ENCODE measurements around the gene RAB11FIP4. TPM values are rescaled to one million over a fixed set of nuclear protein-coding genes. Genes with fewer than 3 reads are reported as not detected.

The RAB11FIP4 gene
- total RNA-seq, 1 experiment from 2014 or later, result 10.8 TPM

- in situ Hi-C loops (cut with HindIII; ENCODE audit: low pct_unique_long_range_greater_than_20kb, low sequenced_read_pairs) (no loop called here), intact Hi-C loops (cut with micrococcal nuclease; ENCODE audit: unreplicated experiment) (no loop called here)
- ATAC-seq (peak; percentile 65), DNase-seq (ENCODE audit: low read depth, low spot score) (no peak)
- H3K27ac ChIP-seq (ENCODE audit: low read length), result no peak overlapping the region
- BruUV-seq (replicated peaks), result no TSS peak
- no peaks in the 10 kb centered on the region for H3K4me1 ChIP-seq (ENCODE audit: control insufficient read depth, insufficient read depth, low read length)
- POLR2A ChIA-PET, result interaction anchor here (0.6 kb wide), 1 partner anchor 11 kb away, joined by 4 read pairs; no protein-coding TSS in a partner anchor
- TF ChIP-seq TCF7L2 (IDR thresholded peaks at IDR 0.05; ENCODE audit: low read depth, low read length) (no peak), CTCF (IDR thresholded peaks at IDR 0.05) (peak; percentile 77)
- no peaks in the 10 kb centered on the region for H3K27me3 ChIP-seq (ENCODE audit: control insufficient read depth, insufficient read depth, low read length)
- H3K4me3 ChIP-seq (ENCODE audit: low read depth in 2 of 2, low read length in 2 of 2), result no peak overlapping the region
- no peaks in the 10 kb centered on the region for H3K36me3 ChIP-seq (ENCODE audit: control insufficient read depth, insufficient read depth, low read length)
- no peaks in the 10 kb centered on the region for H3K9me3 ChIP-seq (ENCODE audit: control insufficient read depth, insufficient read depth, low read depth, low read length)
- CTCF ChIA-PET, result interaction anchor here (0.6 to 1.4 kb wide), 7 partner anchors 8 to 128 kb away, joined by 3 to 4 read pairs (median 3); no protein-coding TSS in a partner anchor
Measured at GRCh38 chr17:31517524-31517923, 126.0 kb downstream of the RAB11FIP4 start.

- H3K4me1 ChIP-seq (ENCODE audit: control insufficient read depth, insufficient read depth, low read length), result no peaks in the 10 kb centered on the region
- BruUV-seq (replicated peaks), result no TSS peak
- no peaks in the 10 kb centered on the region for H3K36me3 ChIP-seq (ENCODE audit: control insufficient read depth, insufficient read depth, low read length)
- no peak for DNase-seq (ENCODE audit: low read depth, low spot score)
- CTCF ChIA-PET, result interaction anchor here (1.4 kb wide), 1 partner anchor 129 kb away, joined by 4 read pairs; no protein-coding TSS in a partner anchor
- POLR2A ChIA-PET, result no interaction called here
- no peak for TF ChIP-seq POLR2AphosphoS5 (IDR thresholded peaks at IDR 0.05; ENCODE audit: low read depth, low read length)
- no peak for TF ChIP-seq TCF7L2 (IDR thresholded peaks at IDR 0.05; ENCODE audit: low read depth, low read length)
- no peak for TF ChIP-seq CTCF (IDR thresholded peaks at IDR 0.05)
- TF ChIP-seq SIN3A (IDR thresholded peaks at IDR 0.05; ENCODE audit: borderline replicate concordance, insufficient read depth, low read depth, low read length), result no peak
- no peak for TF ChIP-seq REST (IDR thresholded peaks at IDR 0.05; ENCODE audit: insufficient read depth in 1 of 2, low read depth in 2 of 2, low read length in 1 of 2)
- intact Hi-C loops (cut with micrococcal nuclease; ENCODE audit: unreplicated experiment) (no loop called here), in situ Hi-C loops (cut with HindIII; ENCODE audit: low pct_unique_long_range_greater_than_20kb, low sequenced_read_pairs) (no loop called here)
- H3K27me3 ChIP-seq (ENCODE audit: control insufficient read depth, insufficient read depth, low read length), result no peaks in the 10 kb centered on the region
- H3K9me3 ChIP-seq (ENCODE audit: control insufficient read depth, insufficient read depth, low read depth, low read length), result no peaks in the 10 kb centered on the region
- no peak for ATAC-seq
- H3K27ac ChIP-seq (ENCODE audit: low read length), result no peak overlapping the region
- H3K4me3 ChIP-seq (ENCODE audit: low read depth in 2 of 2, low read length in 2 of 2), result no peak overlapping the region
Measured at GRCh38 chr17:31518478-31518877, 127.0 kb downstream of the RAB11FIP4 start.
